Osteocyte (in vitro differentiated cells): ENCODE data around the gene LMO2. TPM values are rescaled to one million over a fixed set of nuclear protein-coding genes. Genes with fewer than 3 reads are reported as not detected.

Experiments
- DNase-seq: peaks from one replicate; pipeline ENCODE4 v3.0.0; 2021; ENCODE audit warnings: mixed read lengths; ENCODE audit not compliant: unreplicated experiment; ENCODE audit errors: extremely low spot score
- H3K27ac Mint-ChIP-seq: one replicate; pipeline ENCODE4 v1.8.0; 2021; ENCODE audit warnings: mild to moderate bottlenecking, mixed read lengths; ENCODE audit not compliant: unreplicated experiment
- H3K27me3 Mint-ChIP-seq: one replicate; pipeline ENCODE4 v1.8.0; 2021; ENCODE audit warnings: mixed read lengths; ENCODE audit not compliant: unreplicated experiment
- H3K36me3 Mint-ChIP-seq: one replicate; pipeline ENCODE4 v1.8.0; 2021; ENCODE audit warnings: mixed read lengths; ENCODE audit not compliant: unreplicated experiment
- H3K4me1 Mint-ChIP-seq: one replicate; pipeline ENCODE4 v1.8.0; 2021; ENCODE audit warnings: mixed read lengths; ENCODE audit not compliant: unreplicated experiment
- H3K4me3 Mint-ChIP-seq: one replicate; pipeline ENCODE4 v1.8.0; 2021; ENCODE audit warnings: mild to moderate bottlenecking, moderate library complexity, mixed read lengths; ENCODE audit not compliant: unreplicated experiment
- H3K9me3 Mint-ChIP-seq: one replicate; pipeline ENCODE4 v1.8.0; 2021; ENCODE audit warnings: mixed read lengths; ENCODE audit not compliant: unreplicated experiment
- total RNA-seq: library from RNA; stranded (reverse); gene quantifications from 2 replicates; pipeline ENCODE4 v1.2.1, GENCODE V29; 2021
- TF ChIP-seq, protein P1 (sequence below): fragments of 200-600 bp; sonication (generic); IDR thresholded peaks from 2 replicates; pipeline ENCODE4 v1.5.0; 2021; ENCODE audit warnings: antibody characterized with exemption, mild to moderate bottlenecking, moderate library complexity

LMO2 gene
- total RNA-seq, 1 donor from 2014 or later = 0.70 TPM

DNA sequence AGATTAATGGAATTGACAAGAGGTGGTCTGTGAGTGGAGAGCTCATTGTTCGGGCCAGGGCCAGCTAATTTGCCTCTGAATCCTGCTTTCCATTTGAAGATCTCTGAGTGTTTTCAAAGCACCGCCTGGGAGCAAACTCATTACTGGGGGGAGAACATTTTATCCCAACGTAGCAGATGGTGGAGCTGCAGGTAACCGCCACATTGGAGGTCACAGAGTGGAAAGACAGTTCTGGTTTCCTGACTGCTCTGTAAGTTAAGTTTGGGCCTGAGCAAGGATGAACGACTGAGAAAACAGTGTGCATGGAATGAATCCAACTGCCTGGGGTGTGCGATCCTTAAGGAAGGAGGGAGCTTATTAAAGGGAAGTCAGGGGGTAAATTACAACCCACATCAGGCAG lies 30.5 kb downstream of the LMO2 start:
- peaks cover 80% of the 10 kb centered on the region for H3K27me3 Mint-ChIP-seq
- no peak overlapping the region for H3K27ac Mint-ChIP-seq
- DNase-seq = no peak
- no peaks in the 10 kb centered on the region for H3K9me3 Mint-ChIP-seq
- no peaks in the 10 kb centered on the region for H3K36me3 Mint-ChIP-seq
- H3K4me3 Mint-ChIP-seq = no peak overlapping the region
- TF ChIP-seq, protein P1, sequence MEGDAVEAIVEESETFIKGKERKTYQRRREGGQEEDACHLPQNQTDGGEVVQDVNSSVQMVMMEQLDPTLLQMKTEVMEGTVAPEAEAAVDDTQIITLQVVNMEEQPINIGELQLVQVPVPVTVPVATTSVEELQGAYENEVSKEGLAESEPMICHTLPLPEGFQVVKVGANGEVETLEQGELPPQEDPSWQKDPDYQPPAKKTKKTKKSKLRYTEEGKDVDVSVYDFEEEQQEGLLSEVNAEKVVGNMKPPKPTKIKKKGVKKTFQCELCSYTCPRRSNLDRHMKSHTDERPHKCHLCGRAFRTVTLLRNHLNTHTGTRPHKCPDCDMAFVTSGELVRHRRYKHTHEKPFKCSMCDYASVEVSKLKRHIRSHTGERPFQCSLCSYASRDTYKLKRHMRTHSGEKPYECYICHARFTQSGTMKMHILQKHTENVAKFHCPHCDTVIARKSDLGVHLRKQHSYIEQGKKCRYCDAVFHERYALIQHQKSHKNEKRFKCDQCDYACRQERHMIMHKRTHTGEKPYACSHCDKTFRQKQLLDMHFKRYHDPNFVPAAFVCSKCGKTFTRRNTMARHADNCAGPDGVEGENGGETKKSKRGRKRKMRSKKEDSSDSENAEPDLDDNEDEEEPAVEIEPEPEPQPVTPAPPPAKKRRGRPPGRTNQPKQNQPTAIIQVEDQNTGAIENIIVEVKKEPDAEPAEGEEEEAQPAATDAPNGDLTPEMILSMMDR = no peak
- no peaks in the 10 kb centered on the region for H3K4me1 Mint-ChIP-seq

DNA sequence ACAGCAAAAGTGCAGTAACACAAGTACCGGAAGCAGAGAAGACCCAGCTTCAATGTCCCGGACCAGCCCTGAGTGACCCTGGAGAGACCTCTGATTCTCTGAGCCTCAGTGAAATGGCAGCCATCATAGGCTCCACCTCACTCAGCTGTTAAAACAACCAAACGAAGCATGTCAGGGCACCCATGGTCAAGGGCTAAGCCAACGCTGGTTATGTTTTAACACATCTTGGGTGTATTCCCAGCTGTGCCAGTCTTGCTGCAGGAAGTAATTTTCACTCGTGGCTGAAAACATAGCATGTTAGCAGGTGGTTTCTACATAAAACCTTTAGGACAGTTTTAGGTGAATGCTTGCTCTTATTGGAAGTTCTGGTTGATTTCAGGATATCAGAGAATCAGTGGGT lies 30.9 kb downstream of the LMO2 start:
- Mint-ChIP-seq H3K4me1 (no peaks in the 10 kb centered on the region), H3K9me3 (no peaks in the 10 kb centered on the region), H3K36me3 (no peaks in the 10 kb centered on the region), H3K27me3 (peaks cover 80% of the 10 kb centered on the region), H3K27ac (no peak overlapping the region), H3K4me3 (no peak overlapping the region)
- no peak for DNase-seq
- TF ChIP-seq, protein P1 = no peak

DNA sequence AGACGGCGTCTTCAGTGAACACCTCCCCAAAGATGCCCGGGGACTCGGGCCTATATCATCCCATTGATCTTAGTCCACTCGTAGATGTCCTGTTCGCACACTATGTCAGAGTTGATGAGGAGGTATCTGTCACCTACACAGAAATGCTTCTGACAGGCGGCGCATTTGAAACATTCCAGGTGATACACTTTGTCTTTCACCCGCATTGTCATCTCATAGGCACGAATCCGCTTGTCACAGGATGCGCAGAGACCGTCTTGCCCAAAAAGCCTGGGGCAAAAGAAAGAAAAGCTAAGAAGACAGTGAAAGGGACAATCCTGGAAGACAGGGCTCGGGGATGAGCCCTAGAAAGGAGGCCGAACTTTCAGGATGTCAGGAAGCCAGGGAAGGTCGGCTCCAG lies 32.6 kb downstream of the LMO2 start:
- no peak for DNase-seq
- H3K9me3 Mint-ChIP-seq = no peaks in the 10 kb centered on the region
- no peaks in the 10 kb centered on the region for H3K36me3 Mint-ChIP-seq
- H3K4me1 Mint-ChIP-seq = no peaks in the 10 kb centered on the region
- TF ChIP-seq, protein P1 = no peak
- H3K27ac Mint-ChIP-seq = no peak overlapping the region
- no peak overlapping the region for H3K4me3 Mint-ChIP-seq
- peaks cover 80% of the 10 kb centered on the region for H3K27me3 Mint-ChIP-seq

DNA sequence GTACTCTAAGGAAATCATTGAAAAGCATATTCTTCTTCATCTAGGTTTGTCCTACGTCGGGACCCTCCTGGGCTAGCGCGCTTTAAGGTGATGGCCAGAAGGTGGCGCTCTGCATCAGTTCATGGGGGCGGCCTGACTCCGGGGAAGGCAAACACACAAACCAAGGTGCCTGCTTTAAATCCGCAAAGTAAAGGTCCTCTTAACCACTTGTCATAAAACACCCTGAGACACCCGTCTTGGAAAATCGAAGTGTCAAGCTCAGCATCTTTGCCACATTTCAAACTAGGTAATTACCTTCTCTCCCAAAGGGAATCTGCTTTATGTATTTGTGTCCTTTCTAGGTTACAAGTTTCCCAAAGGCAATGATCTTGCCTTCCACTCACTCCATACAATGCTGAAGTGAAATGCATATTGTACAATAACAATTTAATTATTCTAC lies 33.9 kb downstream of the LMO2 start:
- Mint-ChIP-seq H3K9me3 (no peaks in the 10 kb centered on the region), H3K4me1 (no peaks in the 10 kb centered on the region), H3K27me3 (peaks cover 80% of the 10 kb centered on the region), H3K27ac (no peak overlapping the region), H3K36me3 (no peaks in the 10 kb centered on the region), H3K4me3 (no peak overlapping the region)
- TF ChIP-seq, protein P1 = peak; percentile 94
- peak; percentile 90 for DNase-seq

DNA sequence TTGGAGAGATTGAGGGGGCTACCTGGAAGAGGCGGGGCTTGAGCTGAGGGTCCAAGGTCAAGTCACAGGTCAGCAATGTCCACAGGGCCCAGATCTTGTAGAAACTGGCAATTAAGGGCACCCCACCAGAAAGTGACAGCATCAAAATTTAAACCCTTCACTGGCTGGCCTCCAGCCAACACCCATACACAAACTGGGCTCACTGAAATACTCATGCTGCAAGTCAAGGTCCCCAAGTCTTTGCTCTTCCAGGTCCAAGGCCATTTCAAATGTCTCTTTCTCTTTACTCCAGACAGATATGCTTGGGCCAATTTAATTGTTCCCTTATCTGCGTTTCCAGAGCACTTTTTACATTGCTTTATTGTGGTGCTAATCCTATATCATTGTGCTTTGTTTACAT lies 36.4 kb downstream of the LMO2 start:
- Mint-ChIP-seq H3K9me3 (no peaks in the 10 kb centered on the region), H3K36me3 (no peaks in the 10 kb centered on the region), H3K27ac (no peak overlapping the region), H3K27me3 (peaks cover 81% of the 10 kb centered on the region), H3K4me3 (no peak overlapping the region), H3K4me1 (no peaks in the 10 kb centered on the region)
- TF ChIP-seq, protein P1 = no peak
- no peak for DNase-seq
